HepG2 (cell line): ENCODE measurements around the gene IWS1. TPM values are rescaled to one million over a fixed set of nuclear protein-coding genes. Genes with fewer than 3 reads are reported as not detected.

Source experiments
- ATAC-seq: fragments of 200-7000 bp; cut with Tn5 transposase; 3 replicates; pipeline ENCODE4 v1.9.1; 2020; ENCODE audit warnings: mild to moderate bottlenecking, moderate library complexity
- BruUV-seq: library from RNA; stranded (reverse); fragments of 400-500 nt; replicated peaks from 2 replicates; lab custom pipeline; 2021; lab: Mats Ljungman, UMichigan
- CTCF ChIA-PET: fragments of 300-600 bp; formaldehyde crosslinking; extraction: SDS; loops from one replicate; lab custom pipeline; 2021; ENCODE audit warnings: low total read pairs, inconsistent platforms, low intra/inter-chr PET ratio; lab: Yijun Ruan, JAX
- POLR2A ChIA-PET: fragments of 350-600 bp; sonication (Branson Sonifier 250); formaldehyde crosslinking; loops from one replicate; lab custom pipeline; 2020; ENCODE audit warnings: antibody characterized with exemption, inconsistent platforms; lab: Yijun Ruan, JAX
- DNase-seq: peaks from one replicate; pipeline ENCODE4 v3.0.0-alpha.2; 2015; ENCODE audit warnings: low spot score
- FAIRE-seq: peaks from 3 replicates; lab custom pipeline; 2011; peaks lifted over from hg19 to GRCh38; lab: Jason Lieb, UNC
- H2AFZ ChIP-seq: one replicate; pipeline ENCODE4 v1.6.1; 2011; ENCODE audit warnings: low read length, inconsistent platforms
- H3K27ac ChIP-seq: fragments of 300-600 bp; 3 replicates; pipeline ENCODE4 v1.8.0; 2011; ENCODE audit warnings: mixed run types, mild to moderate bottlenecking, mixed read lengths, low read length, inconsistent platforms; ENCODE audit not compliant: insufficient read depth; ENCODE audit errors: extremely low read length
- H3K27me3 ChIP-seq, 2 experiments: fragments of 200-600 bp in 1 of 2; 2 replicates in 1 of 2; 3 replicates in 1 of 2; pipeline versions ENCODE4 v1.6.0 to v1.8.0; 2011; ENCODE audit warnings: low read length in 2 of 2, mild to moderate bottlenecking in 2 of 2, moderate library complexity in 2 of 2, inconsistent platforms in 1 of 2; ENCODE audit not compliant: insufficient read depth in 2 of 2, control insufficient read depth in 1 of 2
- H3K36me3 ChIP-seq, 2 experiments: fragments of 200-600 bp in 1 of 2; replicated peaks in 1 of 2; 2 replicates in 1 of 2; 3 replicates in 1 of 2; pipeline versions ENCODE4 v1.5.1 to v1.8.0; 2011; ENCODE audit warnings: low read length in 2 of 2, inconsistent platforms in 1 of 2; ENCODE audit not compliant: insufficient read depth in 2 of 2, control insufficient read depth in 1 of 2
- H3K4me1 ChIP-seq: 2 replicates; pipeline ENCODE4 v1.5.1; 2012; ENCODE audit warnings: low read length, inconsistent platforms; ENCODE audit not compliant: insufficient read depth
- H3K4me2 ChIP-seq: 2 replicates; pipeline ENCODE4 v1.6.0; 2011; ENCODE audit warnings: low read depth, low read length, inconsistent platforms
- H3K4me3 ChIP-seq, 3 experiments: fragments of 200-600 bp in 1 of 3; sonication (generic), shearing (Covaris generic) in 1 of 3; replicated peaks in 1 of 3; 2 replicates each; pipeline ENCODE4 v1.5.1; 2011 to 2016; ENCODE audit warnings: low read length in 3 of 3, inconsistent platforms in 2 of 3, low read depth in 2 of 3, mild to moderate bottlenecking in 2 of 3, control low read depth in 1 of 3, mixed read lengths in 1 of 3; ENCODE audit not compliant: insufficient read depth in 1 of 3
- H3K79me2 ChIP-seq: one replicate; pipeline ENCODE4 v1.6.1; 2011; ENCODE audit warnings: low read length, inconsistent platforms; ENCODE audit not compliant: insufficient read depth
- H3K9ac ChIP-seq: 2 replicates; pipeline ENCODE4 v1.6.0; 2011; ENCODE audit warnings: mild to moderate bottlenecking, low read depth, low read length, inconsistent platforms; ENCODE audit not compliant: insufficient read depth
- H3K9me3 ChIP-seq: 2 replicates; pipeline ENCODE4 v1.5.1; 2012; ENCODE audit warnings: mild to moderate bottlenecking, low read length
- H4K20me1 ChIP-seq: 2 replicates; pipeline ENCODE4 v1.6.0; 2011; ENCODE audit warnings: inconsistent platforms, mild to moderate bottlenecking, low read length, moderate library complexity; ENCODE audit not compliant: insufficient read depth
- ESRRA ChIP-seq: sonication (generic); formaldehyde crosslinking; IDR thresholded peaks from 2 replicates; pipeline ENCODE4 v1.5.1; 2020; ENCODE audit warnings: mild to moderate bottlenecking, low read depth, missing genetic modification reagents
- MZF1 ChIP-seq: sonication (generic); formaldehyde crosslinking; IDR thresholded peaks from 2 replicates; pipeline ENCODE4 v1.8.1; 2023; ENCODE audit warnings: mild to moderate bottlenecking, missing genetic modification reagents, borderline replicate concordance
- ZNF30 ChIP-seq: sonication (generic); formaldehyde crosslinking; IDR thresholded peaks from 2 replicates; pipeline ENCODE4 v1.5.0; 2020; ENCODE audit warnings: mild to moderate bottlenecking, missing genetic modification reagents
- ZNF737 ChIP-seq: sonication (generic); formaldehyde crosslinking; IDR thresholded peaks from 2 replicates; pipeline ENCODE4 v1.5.0; 2020; ENCODE audit warnings: missing genetic modification reagents, mild to moderate bottlenecking, borderline replicate concordance
- WGBS: methylation state at CpG from one replicate; pipeline ENCODE4 v1.1.6; 2017; ENCODE audit warnings: low lambda C conversion rate; 5-methylcytosine and 5-hydroxymethylcytosine counted together
- in situ Hi-C: cut with HindIII; loops from 2 replicates; pipeline ENCODE4 v1.10.0; 2017; ENCODE audit warnings: low pct_unique_long_range_greater_than_20kb; ENCODE audit not compliant: extremely low pct_ligation_motif_present
- intact Hi-C: fragments of 100-400 bp; cut with micrococcal nuclease; formaldehyde crosslinking; loops from one replicate; pipeline ENCODE4 v1.10.0; 2022; ENCODE audit not compliant: unreplicated experiment
- polyA plus RNA-seq, 8 experiments: library from polyadenylated mRNA; depleted of rRNA in 3 of 8; stranded (reverse) in 7 of 8; unstranded in 1 of 8; fragments of >200 nt; fragmentation: Illumina TruSeq in 4 of 8; extraction: Trizol in 4 of 8; gene quantifications; 2 replicates each; pipeline versions ENCODE4 v1.2.1 to v1.2.3, GENCODE V29; 2011 to 2016; ENCODE audit warnings: low read depth in 4 of 8, missing spikeins in 1 of 8, mixed read lengths in 1 of 8; ENCODE audit not compliant: insufficient read depth in 1 of 8
- total RNA-seq, 5 experiments: library from RNA; depleted of rRNA; stranded (reverse); fragments of >200 nt; fragmentation: Illumina TruSeq; extraction: Trizol; gene quantifications; 2 replicates each; pipeline ENCODE4 v1.2.3, GENCODE V29; 2016; ENCODE audit warnings: low read depth in 1 of 5
- TF ChIP-seq, protein P1 (sequence below): sonication (generic); formaldehyde crosslinking; IDR thresholded peaks from 2 replicates; pipeline ENCODE4 v1.4.0; 2020; ENCODE audit warnings: missing genetic modification reagents
- TF ChIP-seq, protein P2 (sequence below): sonication (generic); formaldehyde crosslinking; conservative IDR thresholded peaks from 2 replicates; pipeline ENCODE4 v1.4.0; 2020; ENCODE audit warnings: missing genetic modification reagents

IWS1 gene
- total and polyA plus RNA-seq, 2 of the 13 experiments (the other 11 are each of a cell fraction or from before 2014, with no cell fraction given) = 28.9 to 62.3 TPM

DNA sequence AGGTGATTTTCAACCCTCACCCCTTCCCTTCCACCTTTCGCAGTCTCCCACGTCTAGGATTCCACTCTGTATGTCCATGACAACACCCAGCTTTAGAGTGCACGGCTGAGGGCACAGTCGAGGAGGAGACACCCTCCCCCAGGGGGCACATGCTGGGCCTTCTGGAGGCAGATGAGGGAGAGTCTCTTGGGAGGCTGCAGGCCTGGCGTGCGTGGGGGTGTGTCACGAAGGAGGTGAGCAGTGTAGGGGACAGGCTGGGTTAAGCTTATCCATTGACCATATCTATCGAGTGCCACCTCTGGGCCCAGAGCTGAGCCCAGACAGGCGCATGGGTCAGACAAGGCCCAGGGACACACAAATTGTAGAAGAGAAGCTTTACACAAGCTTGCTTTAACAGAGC, 89.2 kb downstream of the IWS1 start:
- DNase-seq = no peak
- Histone ChIP-seq H3K79me2 (no peaks in the 10 kb centered on the region), H4K20me1 (no peaks in the 10 kb centered on the region), H3K9ac (peak overlapping the region; percentile 69; the same call in 1 of the 2 replicates), H3K4me1 (peaks cover 57% of the 10 kb centered on the region), H3K4me2 (no peak overlapping the region), H3K36me3 (no peaks in the 10 kb centered on the region), H2AFZ (no peak overlapping the region), H3K27me3 (no peaks in the 10 kb centered on the region), H3K27ac (peak overlapping the region; percentile 94), H3K4me3 (no peak overlapping the region), H3K9me3 (no peaks in the 10 kb centered on the region)
- no peak for FAIRE-seq
- ATAC-seq = no peak
- BruUV-seq = no TSS peak
- intact Hi-C loops = no loop called here
- ChIA-PET CTCF (interaction anchor here (1.9 to 2.4 kb wide), 2 partner anchors 16 to 42 kb away, joined by 8 to 12 read pairs; no protein-coding TSS in a partner anchor), POLR2A (interaction anchor here (0.6 to 16.2 kb wide), 11 partner anchors 9 to 143 kb away, joined by 4 to 229 read pairs (median 7); partner anchors contain the start of genes ERCC3 and PROC)
- in situ Hi-C loops = no loop called here
- 95% methylated on average over 9 of the region's 9 CpGs for WGBS
- no peak for TF ChIP-seq ESRRA (CRISPR knock-in tag)
- 0 out of 2 replicates have a peak, but pooled peaks have one; percentile 47 for TF ChIP-seq MZF1 (CRISPR knock-in tag)
- 0 out of 2 replicates have a peak, but pooled peaks have one; percentile 15 for TF ChIP-seq ZNF30 (CRISPR knock-in tag)
- TF ChIP-seq, protein P1, sequence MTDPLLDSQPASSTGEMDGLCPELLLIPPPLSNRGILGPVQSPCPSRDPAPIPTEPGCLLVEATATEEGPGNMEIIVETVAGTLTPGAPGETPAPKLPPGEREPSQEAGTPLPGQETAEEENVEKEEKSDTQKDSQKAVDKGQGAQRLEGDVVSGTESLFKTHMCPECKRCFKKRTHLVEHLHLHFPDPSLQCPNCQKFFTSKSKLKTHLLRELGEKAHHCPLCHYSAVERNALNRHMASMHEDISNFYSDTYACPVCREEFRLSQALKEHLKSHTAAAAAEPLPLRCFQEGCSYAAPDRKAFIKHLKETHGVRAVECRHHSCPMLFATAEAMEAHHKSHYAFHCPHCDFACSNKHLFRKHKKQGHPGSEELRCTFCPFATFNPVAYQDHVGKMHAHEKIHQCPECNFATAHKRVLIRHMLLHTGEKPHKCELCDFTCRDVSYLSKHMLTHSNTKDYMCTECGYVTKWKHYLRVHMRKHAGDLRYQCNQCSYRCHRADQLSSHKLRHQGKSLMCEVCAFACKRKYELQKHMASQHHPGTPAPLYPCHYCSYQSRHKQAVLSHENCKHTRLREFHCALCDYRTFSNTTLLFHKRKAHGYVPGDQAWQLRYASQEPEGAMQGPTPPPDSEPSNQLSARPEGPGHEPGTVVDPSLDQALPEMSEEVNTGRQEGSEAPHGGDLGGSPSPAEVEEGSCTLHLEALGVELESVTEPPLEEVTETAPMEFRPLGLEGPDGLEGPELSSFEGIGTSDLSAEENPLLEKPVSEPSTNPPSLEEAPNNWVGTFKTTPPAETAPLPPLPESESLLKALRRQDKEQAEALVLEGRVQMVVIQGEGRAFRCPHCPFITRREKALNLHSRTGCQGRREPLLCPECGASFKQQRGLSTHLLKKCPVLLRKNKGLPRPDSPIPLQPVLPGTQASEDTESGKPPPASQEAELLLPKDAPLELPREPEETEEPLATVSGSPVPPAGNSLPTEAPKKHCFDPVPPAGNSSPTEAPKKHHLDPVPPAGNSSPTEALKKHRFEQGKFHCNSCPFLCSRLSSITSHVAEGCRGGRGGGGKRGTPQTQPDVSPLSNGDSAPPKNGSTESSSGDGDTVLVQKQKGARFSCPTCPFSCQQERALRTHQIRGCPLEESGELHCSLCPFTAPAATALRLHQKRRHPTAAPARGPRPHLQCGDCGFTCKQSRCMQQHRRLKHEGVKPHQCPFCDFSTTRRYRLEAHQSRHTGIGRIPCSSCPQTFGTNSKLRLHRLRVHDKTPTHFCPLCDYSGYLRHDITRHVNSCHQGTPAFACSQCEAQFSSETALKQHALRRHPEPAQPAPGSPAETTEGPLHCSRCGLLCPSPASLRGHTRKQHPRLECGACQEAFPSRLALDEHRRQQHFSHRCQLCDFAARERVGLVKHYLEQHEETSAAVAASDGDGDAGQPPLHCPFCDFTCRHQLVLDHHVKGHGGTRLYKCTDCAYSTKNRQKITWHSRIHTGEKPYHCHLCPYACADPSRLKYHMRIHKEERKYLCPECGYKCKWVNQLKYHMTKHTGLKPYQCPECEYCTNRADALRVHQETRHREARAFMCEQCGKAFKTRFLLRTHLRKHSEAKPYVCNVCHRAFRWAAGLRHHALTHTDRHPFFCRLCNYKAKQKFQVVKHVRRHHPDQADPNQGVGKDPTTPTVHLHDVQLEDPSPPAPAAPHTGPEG (CRISPR knock-in tag) = no peak
- TF ChIP-seq, protein P2, sequence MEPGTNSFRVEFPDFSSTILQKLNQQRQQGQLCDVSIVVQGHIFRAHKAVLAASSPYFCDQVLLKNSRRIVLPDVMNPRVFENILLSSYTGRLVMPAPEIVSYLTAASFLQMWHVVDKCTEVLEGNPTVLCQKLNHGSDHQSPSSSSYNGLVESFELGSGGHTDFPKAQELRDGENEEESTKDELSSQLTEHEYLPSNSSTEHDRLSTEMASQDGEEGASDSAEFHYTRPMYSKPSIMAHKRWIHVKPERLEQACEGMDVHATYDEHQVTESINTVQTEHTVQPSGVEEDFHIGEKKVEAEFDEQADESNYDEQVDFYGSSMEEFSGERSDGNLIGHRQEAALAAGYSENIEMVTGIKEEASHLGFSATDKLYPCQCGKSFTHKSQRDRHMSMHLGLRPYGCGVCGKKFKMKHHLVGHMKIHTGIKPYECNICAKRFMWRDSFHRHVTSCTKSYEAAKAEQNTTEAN (CRISPR knock-in tag) = no peak
- no peak for TF ChIP-seq ZNF737
